K562 (cell line): ENCODE results near the gene ABCA3. TPM values are rescaled to one million over a fixed set of nuclear protein-coding genes. Genes with fewer than 3 reads are reported as not detected.

Source experiments
- ATAC-seq: fragments of 200-7000 bp; cut with Tn5 transposase; 3 replicates; pipeline ENCODE4 v1.9.1; 2020; ENCODE audit warnings: moderate library complexity
- BruUV-seq: library from RNA; stranded (reverse); fragments of 400-500 nt; replicated peaks from 2 replicates; lab custom pipeline; 2021; lab: Mats Ljungman, UMichigan
- CTCF ChIA-PET: fragments of 300-600 bp; formaldehyde crosslinking; extraction: SDS; loops from one replicate; lab custom pipeline; 2021; ENCODE audit warnings: low intra/inter-chr PET ratio; lab: Yijun Ruan, JAX
- POLR2A ChIA-PET: fragments of 300-600, 350-650 bp; sonication (Branson Sonifier 250); formaldehyde crosslinking; extraction: SDS; loops from one replicate; lab custom pipeline; 2021; ENCODE audit warnings: antibody characterized with exemption, inconsistent platforms; lab: Yijun Ruan, JAX
- DNase-seq, 4 experiments: peaks; one replicate each; pipeline versions ENCODE4 v3.0.0 to v3.0.0-alpha.2; 2011 to 2018; ENCODE audit warnings: low spot score in 3 of 4, mixed read lengths in 3 of 4; ENCODE audit errors: extremely low read depth in 1 of 4
- FAIRE-seq: peaks from 2 replicates; lab custom pipeline; 2011; peaks lifted over from hg19 to GRCh38; lab: Jason Lieb, UNC
- H2AFZ ChIP-seq: 2 replicates; pipeline ENCODE4 v1.6.0; 2011; ENCODE audit warnings: low read depth, low read length, control low read depth, inconsistent platforms
- H3K27ac ChIP-seq: fragments of 200-600 bp; 3 replicates; pipeline ENCODE4 v1.8.0; 2011; ENCODE audit warnings: low read depth, mild to moderate bottlenecking, control low read depth, inconsistent platforms, low read length, moderate library complexity, mixed read lengths; ENCODE audit errors: extremely low read depth
- H3K27me3 ChIP-seq, 2 experiments: fragments of 300-600 bp in 1 of 2; 2 replicates in 1 of 2; 3 replicates in 1 of 2; pipeline versions ENCODE4 v1.6.0 to v1.8.0; 2011; ENCODE audit warnings: inconsistent platforms in 2 of 2, low read length in 2 of 2, mild to moderate bottlenecking in 1 of 2, mixed read lengths in 1 of 2, moderate library complexity in 1 of 2; ENCODE audit not compliant: control insufficient read depth in 2 of 2, insufficient read depth in 2 of 2
- H3K36me3 ChIP-seq: fragments of 300-600 bp; 3 replicates; pipeline ENCODE4 v1.8.0; 2011; ENCODE audit warnings: mild to moderate bottlenecking, low read length, inconsistent platforms; ENCODE audit not compliant: control insufficient read depth, insufficient read depth
- H3K4me1 ChIP-seq, 2 experiments: fragments of 200-600 bp in 1 of 2; replicated peaks in 1 of 2; 2 replicates in 1 of 2; 3 replicates in 1 of 2; pipeline versions ENCODE4 v1.5.1 to v1.8.0; 2011; ENCODE audit warnings: inconsistent platforms in 2 of 2, low read length in 2 of 2, mild to moderate bottlenecking in 1 of 2, mixed read lengths in 1 of 2, moderate library complexity in 1 of 2; ENCODE audit not compliant: control insufficient read depth in 2 of 2, insufficient read depth in 2 of 2
- H3K4me2 ChIP-seq: 2 replicates; pipeline ENCODE4 v1.6.1; 2011; ENCODE audit warnings: low read length, control low read depth, inconsistent platforms, mixed read lengths; ENCODE audit not compliant: insufficient read depth
- H3K4me3 ChIP-seq: fragments of 200-600 bp; sonication (generic), shearing (Covaris generic); 2 replicates; pipeline ENCODE4 v1.5.1; 2016; ENCODE audit warnings: control low read depth, inconsistent platforms
- H3K79me2 ChIP-seq: fragments of 200-600 bp; 3 replicates; pipeline ENCODE4 v1.8.0; 2011; ENCODE audit warnings: low read length, inconsistent platforms; ENCODE audit not compliant: control insufficient read depth, insufficient read depth
- H3K9ac ChIP-seq, 2 experiments: 2 replicates each; pipeline versions ENCODE4 v1.6.0 to v1.6.1; 2011; ENCODE audit warnings: low read depth in 2 of 2, low read length in 2 of 2, control low read depth in 1 of 2, inconsistent platforms in 1 of 2, mild to moderate bottlenecking in 1 of 2, mixed read lengths in 1 of 2; ENCODE audit not compliant: insufficient read depth in 1 of 2
- H3K9me1 ChIP-seq: one replicate; pipeline ENCODE4 v1.6.0; 2011; ENCODE audit warnings: inconsistent platforms, mild to moderate bottlenecking, low read length, moderate library complexity; ENCODE audit not compliant: control insufficient read depth, insufficient read depth
- H3K9me3 ChIP-seq: replicated peaks from 2 replicates; pipeline ENCODE4 v1.5.1; 2011; ENCODE audit warnings: low read depth, low read length, inconsistent platforms; ENCODE audit not compliant: control insufficient read depth, insufficient read depth
- H4K20me1 ChIP-seq: replicated peaks from 2 replicates; pipeline ENCODE4 v1.6.1; 2011; ENCODE audit warnings: low read length, inconsistent platforms, mixed read lengths; ENCODE audit not compliant: control insufficient read depth, insufficient read depth
- FOXK2 ChIP-seq, 2 experiments: fragments of 450-650 bp; IDR thresholded peaks in 1 of 2; conservative IDR thresholded peaks in 1 of 2; 2 replicates each; pipeline ENCODE4 v1.6.1; 2016; ENCODE audit warnings: low read depth in 2 of 2, mild to moderate bottlenecking in 1 of 2
- GABPB1 ChIP-seq: sonication (generic); formaldehyde crosslinking; IDR thresholded peaks from 2 replicates; pipeline ENCODE4 v1.8.0; 2022; ENCODE audit warnings: mild to moderate bottlenecking, missing genetic modification reagents
- HDGF ChIP-seq: fragments of 450-650 bp; IDR thresholded peaks from 2 replicates; pipeline ENCODE4 v1.6.1; 2016
- MCM2 ChIP-seq: fragments of 450-650 bp; IDR thresholded peaks from 2 replicates; pipeline ENCODE4 v1.6.1; 2017; ENCODE audit warnings: low read depth, mild to moderate bottlenecking
- NR4A1 ChIP-seq, 2 experiments: fragments of 250-450 bp in 1 of 2; fragments of 450-650 bp in 1 of 2; sonication (Bioruptor Pico) in 1 of 2; IDR thresholded peaks; 2 replicates each; pipeline versions ENCODE4 v1.4.0 to v1.6.1; 2016 to 2020; ENCODE audit warnings: mild to moderate bottlenecking in 2 of 2, missing compliant biosample characterization in 1 of 2, missing genetic modification characterization in 1 of 2, moderate library complexity in 1 of 2
- PURB ChIP-seq: sonication (generic); formaldehyde crosslinking; IDR thresholded peaks from 2 replicates; pipeline ENCODE4 v1.9.0; 2021; ENCODE audit warnings: low read depth, mild to moderate bottlenecking, missing genetic modification reagents
- SMARCE1 ChIP-seq: fragments of 450-650 bp; IDR thresholded peaks from 2 replicates; pipeline ENCODE4 v1.7.1; 2016; ENCODE audit warnings: mild to moderate bottlenecking
- TCF3 ChIP-seq: sonication (generic); formaldehyde crosslinking; IDR thresholded peaks from 2 replicates; pipeline ENCODE4 v1.4.0; 2020; ENCODE audit warnings: mild to moderate bottlenecking, missing genetic modification reagents
- THRAP3 ChIP-seq: fragments of 450-650 bp; IDR thresholded peaks from 2 replicates; pipeline ENCODE4 v1.6.1; 2016; ENCODE audit warnings: mild to moderate bottlenecking, inconsistent platforms, borderline replicate concordance
- ZBTB1 ChIP-seq: sonication (generic); formaldehyde crosslinking; IDR thresholded peaks from 2 replicates; pipeline ENCODE4 v1.8.1; 2023; ENCODE audit warnings: missing genetic modification reagents, low read depth, mild to moderate bottlenecking, borderline replicate concordance
- ZBTB17 ChIP-seq: fragments of 450-650 bp; formaldehyde crosslinking; IDR thresholded peaks from 2 replicates; pipeline ENCODE4 v1.4.0; 2020; ENCODE audit warnings: mild to moderate bottlenecking
- WGBS: fragments of 100-300 bp; shearing (Covaris generic); methylation state at CpG from one replicate; pipeline ENCODE4 v1.1.6; 2016; ENCODE audit warnings: low coverage, mixed read lengths; ENCODE audit not compliant: insufficient coverage; ENCODE audit errors: missing lambda C conversion rate; 5-methylcytosine and 5-hydroxymethylcytosine counted together
- in situ Hi-C: fragments of 300-500 bp; cut with MboI; formaldehyde crosslinking; loops from 4 replicates; pipeline ENCODE4 v1.15.0; 2018; ENCODE audit warnings: inconsistent platforms, mixed read lengths
- intact Hi-C: fragments of 100-400 bp; cut with micrococcal nuclease; formaldehyde crosslinking; loops from 2 replicates; pipeline ENCODE4 v1.14.2; 2022
- polyA plus RNA-seq, 8 experiments: library from polyadenylated mRNA; depleted of rRNA in 4 of 8; stranded (reverse) in 5 of 8; unstranded in 3 of 8; fragments of >200 nt; fragmentation: Nextera tagmentation in 2 of 8; fragmentation: Illumina TruSeq in 1 of 8; extraction: Ambion mirVana in 2 of 8; extraction: Trizol in 1 of 8; gene quantifications; 2 replicates each; pipeline versions ENCODE4 v1.2.1 to v1.2.3, GENCODE V29; 2011 to 2014; ENCODE audit warnings: inconsistent platforms in 1 of 8, missing spikeins in 1 of 8
- total RNA-seq, 7 experiments: library from RNA; depleted of rRNA in 6 of 7; stranded (reverse); fragments of >200 nt in 6 of 7; fragmentation: Illumina TruSeq in 2 of 7; extraction: Trizol in 2 of 7; gene quantifications; 2 replicates each; pipeline versions ENCODE4 v1.2.1 to v1.2.3, GENCODE V29; 2011 to 2021; ENCODE audit warnings: low replicate concordance in 1 of 7
- TF ChIP-seq, protein P1 (sequence below), 2 experiments: fragments of 200-800 bp in 1 of 2; sonication (Bioruptor generic) in 1 of 2; sonication (generic) in 1 of 2; formaldehyde crosslinking in 1 of 2; IDR thresholded peaks in 1 of 2; conservative IDR thresholded peaks in 1 of 2; 2 replicates each; pipeline versions ENCODE4 v1.5.0 to v1.6.1; 2016 to 2020; ENCODE audit warnings: missing compliant biosample characterization in 1 of 2, missing genetic modification characterization in 1 of 2, missing genetic modification reagents in 1 of 2
- TF ChIP-seq, protein P2 (sequence below): sonication (generic); formaldehyde crosslinking; IDR thresholded peaks from 2 replicates; pipeline ENCODE4 v1.8.0; 2022; ENCODE audit warnings: mild to moderate bottlenecking, missing genetic modification reagents

The ABCA3 gene
- total and polyA plus RNA-seq, 9 of the 15 experiments (the other 6 are each of a cell fraction or from before 2014, with no cell fraction given): 0.66 to 23.7 (median 6.9) TPM

DNA sequence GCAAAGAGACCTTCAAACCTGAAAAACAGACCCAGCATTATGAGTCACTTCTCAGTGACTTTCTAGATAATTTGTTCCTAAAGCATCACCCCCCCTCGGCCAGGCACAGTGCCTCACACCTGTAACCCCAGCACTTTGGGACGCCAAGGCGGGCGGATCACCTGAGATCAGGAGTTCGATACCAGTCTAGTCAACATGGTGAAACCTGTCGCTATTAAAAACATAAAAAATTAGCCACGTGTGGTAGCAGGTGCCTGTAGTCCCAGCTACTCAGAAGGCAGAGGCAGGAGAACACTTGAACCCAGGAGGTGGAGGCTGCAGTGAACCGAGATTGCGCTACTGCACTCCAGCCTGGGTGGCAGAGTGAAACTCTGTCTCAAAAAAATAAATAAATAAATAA, 48.3 kb downstream of the ABCA3 start:
- no TSS peak for BruUV-seq
- TF ChIP-seq MCM2: no peak
- TF ChIP-seq, protein P1, sequence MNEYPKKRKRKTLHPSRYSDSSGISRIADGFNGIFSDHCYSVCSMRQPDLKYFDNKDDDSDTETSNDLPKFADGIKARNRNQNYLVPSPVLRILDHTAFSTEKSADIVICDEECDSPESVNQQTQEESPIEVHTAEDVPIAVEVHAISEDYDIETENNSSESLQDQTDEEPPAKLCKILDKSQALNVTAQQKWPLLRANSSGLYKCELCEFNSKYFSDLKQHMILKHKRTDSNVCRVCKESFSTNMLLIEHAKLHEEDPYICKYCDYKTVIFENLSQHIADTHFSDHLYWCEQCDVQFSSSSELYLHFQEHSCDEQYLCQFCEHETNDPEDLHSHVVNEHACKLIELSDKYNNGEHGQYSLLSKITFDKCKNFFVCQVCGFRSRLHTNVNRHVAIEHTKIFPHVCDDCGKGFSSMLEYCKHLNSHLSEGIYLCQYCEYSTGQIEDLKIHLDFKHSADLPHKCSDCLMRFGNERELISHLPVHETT (CRISPR knock-in tag; conservative IDR thresholded peaks at IDR 0.05 in 1 of 2, IDR thresholded peaks at IDR 0.05 in 1 of 2): no peak
- TF ChIP-seq TCF3 (CRISPR knock-in tag): no peak
- TF ChIP-seq ZBTB1 (CRISPR knock-in tag): no peak
- TF ChIP-seq PURB (CRISPR knock-in tag): no peak
- no peak for TF ChIP-seq HDGF
- TF ChIP-seq FOXK2 (conservative IDR thresholded peaks at IDR 0.05 in 1 of 2, IDR thresholded peaks at IDR 0.05 in 1 of 2; ENCODE audit: low read depth in 2 of 2): no peak
- TF ChIP-seq GABPB1 (CRISPR knock-in tag): no peak
- TF ChIP-seq, protein P2, sequence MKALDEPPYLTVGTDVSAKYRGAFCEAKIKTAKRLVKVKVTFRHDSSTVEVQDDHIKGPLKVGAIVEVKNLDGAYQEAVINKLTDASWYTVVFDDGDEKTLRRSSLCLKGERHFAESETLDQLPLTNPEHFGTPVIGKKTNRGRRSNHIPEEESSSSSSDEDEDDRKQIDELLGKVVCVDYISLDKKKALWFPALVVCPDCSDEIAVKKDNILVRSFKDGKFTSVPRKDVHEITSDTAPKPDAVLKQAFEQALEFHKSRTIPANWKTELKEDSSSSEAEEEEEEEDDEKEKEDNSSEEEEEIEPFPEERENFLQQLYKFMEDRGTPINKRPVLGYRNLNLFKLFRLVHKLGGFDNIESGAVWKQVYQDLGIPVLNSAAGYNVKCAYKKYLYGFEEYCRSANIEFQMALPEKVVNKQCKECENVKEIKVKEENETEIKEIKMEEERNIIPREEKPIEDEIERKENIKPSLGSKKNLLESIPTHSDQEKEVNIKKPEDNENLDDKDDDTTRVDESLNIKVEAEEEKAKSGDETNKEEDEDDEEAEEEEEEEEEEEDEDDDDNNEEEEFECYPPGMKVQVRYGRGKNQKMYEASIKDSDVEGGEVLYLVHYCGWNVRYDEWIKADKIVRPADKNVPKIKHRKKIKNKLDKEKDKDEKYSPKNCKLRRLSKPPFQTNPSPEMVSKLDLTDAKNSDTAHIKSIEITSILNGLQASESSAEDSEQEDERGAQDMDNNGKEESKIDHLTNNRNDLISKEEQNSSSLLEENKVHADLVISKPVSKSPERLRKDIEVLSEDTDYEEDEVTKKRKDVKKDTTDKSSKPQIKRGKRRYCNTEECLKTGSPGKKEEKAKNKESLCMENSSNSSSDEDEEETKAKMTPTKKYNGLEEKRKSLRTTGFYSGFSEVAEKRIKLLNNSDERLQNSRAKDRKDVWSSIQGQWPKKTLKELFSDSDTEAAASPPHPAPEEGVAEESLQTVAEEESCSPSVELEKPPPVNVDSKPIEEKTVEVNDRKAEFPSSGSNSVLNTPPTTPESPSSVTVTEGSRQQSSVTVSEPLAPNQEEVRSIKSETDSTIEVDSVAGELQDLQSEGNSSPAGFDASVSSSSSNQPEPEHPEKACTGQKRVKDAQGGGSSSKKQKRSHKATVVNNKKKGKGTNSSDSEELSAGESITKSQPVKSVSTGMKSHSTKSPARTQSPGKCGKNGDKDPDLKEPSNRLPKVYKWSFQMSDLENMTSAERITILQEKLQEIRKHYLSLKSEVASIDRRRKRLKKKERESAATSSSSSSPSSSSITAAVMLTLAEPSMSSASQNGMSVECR (CRISPR knock-in tag): no peak
- TF ChIP-seq THRAP3: no peak
- TF ChIP-seq ZBTB17: no peak
- TF ChIP-seq SMARCE1: no peak
- no peak for TF ChIP-seq NR4A1 (CRISPR knock-in tag; IDR thresholded peaks at IDR 0.05)
- TF ChIP-seq NR4A1 (tag; IDR thresholded peaks at IDR 0.05): no peak
- no peak overlapping the region for H3K27ac ChIP-seq
- intact Hi-C loops (no loop called here), in situ Hi-C loops (no loop called here)
- no peak overlapping the region for H2AFZ ChIP-seq
- no peaks in the 10 kb centered on the region for H3K9me1 ChIP-seq
- peaks cover 48% of the 10 kb centered on the region; the same call in 2 of the 3 replicates for H3K36me3 ChIP-seq
- H3K9me3 ChIP-seq: no peaks in the 10 kb centered on the region
- FAIRE-seq: no peak
- CTCF ChIA-PET: no interaction called here
- DNase-seq: no peak
- H3K9ac ChIP-seq: no peak overlapping the region
- peaks cover 6 to 9% of the 10 kb centered on the region in 2 experiments; a peak in 4 of 5 replicates for H3K4me1 ChIP-seq
- no peak for ATAC-seq
- no peak overlapping the region for H3K4me2 ChIP-seq
- H3K4me3 ChIP-seq: no peak overlapping the region
- H3K27me3 ChIP-seq: no peaks in the 10 kb centered on the region
- no peaks in the 10 kb centered on the region for H3K79me2 ChIP-seq
- 90% methylated on average over 9 of the region's 9 CpGs for WGBS
- POLR2A ChIA-PET: interaction anchor here (0.7 to 1.2 kb wide), 2 partner anchors 138 to 467 kb away, joined by 3 to 5 read pairs; no protein-coding TSS in a partner anchor
- H4K20me1 ChIP-seq: no peaks in the 10 kb centered on the region
